Liver (tissue), 9 donors: ENCODE results near the gene SEC14L3. TPM values are rescaled to one million over a fixed set of nuclear protein-coding genes. Genes with fewer than 3 reads are reported as not detected.

Source experiments
- DNase-seq: peaks from one replicate; pipeline ENCODE4 v3.0.0-alpha.2; 2017; ENCODE audit warnings: low spot score
- H3K27ac ChIP-seq, 2 donors: one replicate each; pipeline ENCODE4 v1.7.0; 2013; ENCODE audit warnings: inconsistent platforms in 2 of 2, low read length in 2 of 2, control low read depth in 1 of 2, low read depth in 1 of 2, mild to moderate bottlenecking in 1 of 2
- H3K27me3 ChIP-seq, 4 donors: one replicate each; pipeline versions ENCODE4 v1.6.1 to v1.7.0; 2013; ENCODE audit warnings: low read length in 3 of 4, inconsistent platforms in 1 of 4, mild to moderate bottlenecking in 1 of 4, moderate library complexity in 1 of 4; ENCODE audit not compliant: control insufficient read depth in 4 of 4, insufficient read depth in 4 of 4
- H3K36me3 ChIP-seq, 4 donors: one replicate each; pipeline versions ENCODE4 v1.6.1 to v1.7.0; 2013; ENCODE audit warnings: low read length in 3 of 4, mild to moderate bottlenecking in 3 of 4, low read depth in 1 of 4, moderate library complexity in 1 of 4; ENCODE audit not compliant: control insufficient read depth in 4 of 4, insufficient read depth in 3 of 4
- H3K4me1 ChIP-seq, 4 donors: one replicate each; pipeline versions ENCODE4 v1.6.1 to v1.7.0; 2013; ENCODE audit warnings: low read length in 3 of 4, mild to moderate bottlenecking in 3 of 4, moderate library complexity in 1 of 4; ENCODE audit not compliant: control insufficient read depth in 4 of 4, insufficient read depth in 4 of 4
- H3K4me3 ChIP-seq, 3 donors: one replicate each; pipeline versions ENCODE4 v1.6.1 to v1.7.0; 2013; ENCODE audit warnings: low read length in 3 of 3, control low read depth in 1 of 3, low read depth in 1 of 3, mild to moderate bottlenecking in 1 of 3
- H3K9ac ChIP-seq, 2 donors: one replicate each; pipeline ENCODE4 v1.7.0; 2013; ENCODE audit warnings: low read length in 2 of 2, mild to moderate bottlenecking in 2 of 2, moderate library complexity in 2 of 2, control low read depth in 1 of 2, low read depth in 1 of 2
- H3K9me3 ChIP-seq, 4 donors: one replicate each; pipeline versions ENCODE4 v1.6.1 to v1.7.0; 2013; ENCODE audit warnings: low read length in 3 of 4; ENCODE audit not compliant: control insufficient read depth in 4 of 4
- ATF3 ChIP-seq: IDR thresholded peaks from 2 replicates; pipeline ENCODE4 v1.6.1; 2016; ENCODE audit warnings: antibody characterized with exemption
- CTCF ChIP-seq: fragments of 150-350 bp; IDR thresholded peaks from 2 replicates; pipeline ENCODE4 v1.5.1; 2017; ENCODE audit warnings: improper control_type of control experiment, low read depth, low read length; ENCODE audit not compliant: missing input control
- FOXA1 ChIP-seq: IDR thresholded peaks from 2 replicates; pipeline ENCODE4 v1.6.1; 2016; ENCODE audit warnings: antibody characterized with exemption
- FOXA2 ChIP-seq: IDR thresholded peaks from 2 replicates; pipeline ENCODE4 v1.6.1; 2016; ENCODE audit warnings: antibody characterized with exemption
- GABPA ChIP-seq, 2 donors: IDR thresholded peaks in 1 of 2; conservative IDR thresholded peaks in 1 of 2; 2 replicates each; pipeline ENCODE4 v1.6.1; 2016; ENCODE audit warnings: antibody characterized with exemption in 2 of 2, mild to moderate bottlenecking in 1 of 2, moderate library complexity in 1 of 2
- HNF4A ChIP-seq, 2 donors: conservative IDR thresholded peaks; 2 replicates each; pipeline ENCODE4 v1.6.1; 2016; ENCODE audit warnings: antibody characterized with exemption in 2 of 2, mild to moderate bottlenecking in 2 of 2
- HNF4G ChIP-seq: IDR thresholded peaks from 2 replicates; pipeline ENCODE4 v1.6.1; 2016; ENCODE audit warnings: antibody characterized with exemption
- JUND ChIP-seq, 2 donors: IDR thresholded peaks; 2 replicates each; pipeline ENCODE4 v1.6.1; 2016; ENCODE audit warnings: antibody characterized with exemption in 2 of 2
- NR2F2 ChIP-seq: IDR thresholded peaks from 2 replicates; pipeline ENCODE4 v1.6.1; 2016; ENCODE audit warnings: antibody characterized with exemption
- RAD21 ChIP-seq, 2 donors: IDR thresholded peaks; 2 replicates each; pipeline ENCODE4 v1.6.1; 2016; ENCODE audit warnings: antibody characterized with exemption in 2 of 2, mild to moderate bottlenecking in 2 of 2
- RXRA ChIP-seq, 2 donors: IDR thresholded peaks; 2 replicates each; pipeline ENCODE4 v1.6.1; 2017 to 2018; ENCODE audit warnings: antibody characterized with exemption in 2 of 2, mild to moderate bottlenecking in 1 of 2
- SP1 ChIP-seq: IDR thresholded peaks from 2 replicates; pipeline ENCODE4 v1.6.1; 2018; ENCODE audit warnings: antibody characterized with exemption, mild to moderate bottlenecking
- TAF1 ChIP-seq: conservative IDR thresholded peaks from 2 replicates; pipeline ENCODE4 v1.6.1; 2016; ENCODE audit warnings: antibody characterized with exemption, mild to moderate bottlenecking
- YY1 ChIP-seq: IDR thresholded peaks from 2 replicates; pipeline ENCODE4 v1.6.1; 2016; ENCODE audit warnings: antibody characterized with exemption, mild to moderate bottlenecking
- WGBS: extraction: QIAGEN DNeasy Blood & Tissue Kit; methylation state at CpG from one replicate; pipeline ENCODE4 v1.1.7; 2013; 5-methylcytosine and 5-hydroxymethylcytosine counted together
- polyA plus RNA-seq, 2 donors: library from polyadenylated mRNA; stranded (reverse) in 1 of 2; unstranded in 1 of 2; fragments of 200-250 nt in 1 of 2; fragments of >200 nt in 1 of 2; fragmentation: Nextera tagmentation in 1 of 2; extraction: Ambion mirVana in 1 of 2; gene quantifications; one replicate each; pipeline versions ENCODE4 v1.2.1 to v1.2.3, GENCODE V29; 2013 to 2015
- total RNA-seq, 2 donors: library from RNA; depleted of rRNA; stranded (reverse); fragments of >200 nt; gene quantifications; one replicate each; pipeline ENCODE4 v1.2.3, GENCODE V29; 2014
- TF ChIP-seq, protein P1 (sequence below): IDR thresholded peaks from 2 replicates; pipeline ENCODE4 v1.6.1; 2016; ENCODE audit warnings: antibody characterized with exemption
- TF ChIP-seq, protein P2 (sequence below): IDR thresholded peaks from 2 replicates; pipeline ENCODE4 v1.6.1; 2016; ENCODE audit warnings: antibody characterized with exemption
- TF ChIP-seq, protein P3 (sequence below): IDR thresholded peaks from 2 replicates; pipeline ENCODE4 v1.6.1; 2016; ENCODE audit warnings: antibody characterized with exemption, mild to moderate bottlenecking
- donor health status: healthy.
- donor health status: healthy.
- donor health status: healthy.
- donor health status: healthy.
- donor health status: healthy.

Gene SEC14L3
- under 1 TPM in 1 of 2 donors, not detected in 1; 0.33 TPM for total RNA-seq
- under 1 TPM in 1 of 2 donors, not detected in 1; 0.32 TPM for polyA plus RNA-seq

GRCh38 chr22:30471616-30472318, at the start of gene SEC14L3:
Gene SEC14L3, minus strand, starts transcription at chr22:30472017. Its CDS starts 59 bp downstream, at chr22:30471958.
- Histone ChIP-seq H3K4me1 (peaks cover 5 to 29% (median 22%) of the 10 kb centered on the region in 4 donors), H3K9me3 (no peaks in the 10 kb centered on the region), H3K9ac (no peak within 1 kb of the TSS), H3K36me3 (no peaks in the 10 kb centered on the region), H3K27ac (peak within 1 kb of the TSS; percentile 45 to 65), H3K4me3 (no peak within 1 kb of the TSS), H3K27me3 (no peaks in the 10 kb centered on the region)
- 27% methylated on average over 13 of the region's 13 CpGs for WGBS
- DNase-seq = no peak
- no peak for TF ChIP-seq GABPA (IDR thresholded peaks at IDR 0.05 in 1 of 2, conservative IDR thresholded peaks at IDR 0.05 in 1 of 2)
- TF ChIP-seq HNF4A (conservative IDR thresholded peaks at IDR 0.05) = peak; percentile 55
- peak; percentile 88 to 90 for TF ChIP-seq RXRA (IDR thresholded peaks at IDR 0.05)
- peak; percentile 56 for TF ChIP-seq NR2F2
- TF ChIP-seq SP1 = peak; percentile 30

DNA sequence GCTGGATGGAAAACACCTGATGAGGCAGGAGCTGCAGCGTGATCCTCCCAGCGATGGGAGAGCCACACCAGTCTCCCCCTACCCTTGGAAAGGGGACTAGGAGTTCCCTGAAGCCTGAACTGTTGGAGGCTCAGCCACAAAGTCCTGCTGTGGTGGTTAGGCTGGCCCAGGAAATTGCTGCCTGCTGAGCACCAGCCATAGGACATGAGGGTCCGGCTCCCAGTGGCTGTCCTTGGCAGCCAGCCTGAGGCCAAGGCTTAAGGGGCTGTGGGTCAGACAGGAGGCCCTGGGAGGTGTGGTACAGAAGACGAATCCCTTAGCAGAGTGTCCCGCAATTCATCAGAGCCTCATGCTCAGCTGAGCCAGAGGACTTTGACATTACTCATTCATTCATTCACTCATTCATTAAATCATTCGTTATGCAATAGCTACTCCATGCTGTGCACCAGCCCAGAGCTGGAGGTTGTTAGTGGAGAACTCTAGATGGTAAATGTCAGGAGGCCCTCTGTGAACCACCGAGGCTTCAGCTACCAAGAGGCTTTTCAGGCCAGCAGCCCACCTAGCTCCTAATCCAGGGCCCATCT, 48.1 kb upstream of the SEC14L3 start:
- no peaks in the 10 kb centered on the region for H3K27me3 ChIP-seq
- H3K27ac ChIP-seq = no peak overlapping the region
- DNase-seq = no peak
- no peaks in the 10 kb centered on the region for H3K9me3 ChIP-seq
- 92% methylated on average over 7 of the region's 7 CpGs for WGBS
- no peak overlapping the region for H3K4me3 ChIP-seq
- H3K9ac ChIP-seq = no peak overlapping the region
- H3K36me3 ChIP-seq = no peaks in the 10 kb centered on the region
- TF ChIP-seq ATF3 (no peak), RAD21 (IDR thresholded peaks at IDR 0.05) (no peak), RXRA (IDR thresholded peaks at IDR 0.05) (no peak), NR2F2 (no peak), JUND (IDR thresholded peaks at IDR 0.05) (no peak), CTCF (no peak), FOXA2 (no peak), GABPA (IDR thresholded peaks at IDR 0.05 in 1 of 2, conservative IDR thresholded peaks at IDR 0.05 in 1 of 2) (no peak), TAF1 (no peak), HNF4A (conservative IDR thresholded peaks at IDR 0.05) (no peak), FOXA1 (no peak), YY1 (no peak), HNF4G (no peak)
- TF ChIP-seq, protein P1, sequence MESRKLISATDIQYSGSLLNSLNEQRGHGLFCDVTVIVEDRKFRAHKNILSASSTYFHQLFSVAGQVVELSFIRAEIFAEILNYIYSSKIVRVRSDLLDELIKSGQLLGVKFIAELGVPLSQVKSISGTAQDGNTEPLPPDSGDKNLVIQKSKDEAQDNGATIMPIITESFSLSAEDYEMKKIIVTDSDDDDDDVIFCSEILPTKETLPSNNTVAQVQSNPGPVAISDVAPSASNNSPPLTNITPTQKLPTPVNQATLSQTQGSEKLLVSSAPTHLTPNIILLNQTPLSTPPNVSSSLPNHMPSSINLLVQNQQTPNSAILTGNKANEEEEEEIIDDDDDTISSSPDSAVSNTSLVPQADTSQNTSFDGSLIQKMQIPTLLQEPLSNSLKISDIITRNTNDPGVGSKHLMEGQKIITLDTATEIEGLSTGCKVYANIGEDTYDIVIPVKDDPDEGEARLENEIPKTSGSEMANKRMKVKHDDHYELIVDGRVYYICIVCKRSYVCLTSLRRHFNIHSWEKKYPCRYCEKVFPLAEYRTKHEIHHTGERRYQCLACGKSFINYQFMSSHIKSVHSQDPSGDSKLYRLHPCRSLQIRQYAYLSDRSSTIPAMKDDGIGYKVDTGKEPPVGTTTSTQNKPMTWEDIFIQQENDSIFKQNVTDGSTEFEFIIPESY = no peak
- TF ChIP-seq, protein P2, sequence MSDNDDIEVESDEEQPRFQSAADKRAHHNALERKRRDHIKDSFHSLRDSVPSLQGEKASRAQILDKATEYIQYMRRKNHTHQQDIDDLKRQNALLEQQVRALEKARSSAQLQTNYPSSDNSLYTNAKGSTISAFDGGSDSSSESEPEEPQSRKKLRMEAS = no peak
- TF ChIP-seq, protein P3, sequence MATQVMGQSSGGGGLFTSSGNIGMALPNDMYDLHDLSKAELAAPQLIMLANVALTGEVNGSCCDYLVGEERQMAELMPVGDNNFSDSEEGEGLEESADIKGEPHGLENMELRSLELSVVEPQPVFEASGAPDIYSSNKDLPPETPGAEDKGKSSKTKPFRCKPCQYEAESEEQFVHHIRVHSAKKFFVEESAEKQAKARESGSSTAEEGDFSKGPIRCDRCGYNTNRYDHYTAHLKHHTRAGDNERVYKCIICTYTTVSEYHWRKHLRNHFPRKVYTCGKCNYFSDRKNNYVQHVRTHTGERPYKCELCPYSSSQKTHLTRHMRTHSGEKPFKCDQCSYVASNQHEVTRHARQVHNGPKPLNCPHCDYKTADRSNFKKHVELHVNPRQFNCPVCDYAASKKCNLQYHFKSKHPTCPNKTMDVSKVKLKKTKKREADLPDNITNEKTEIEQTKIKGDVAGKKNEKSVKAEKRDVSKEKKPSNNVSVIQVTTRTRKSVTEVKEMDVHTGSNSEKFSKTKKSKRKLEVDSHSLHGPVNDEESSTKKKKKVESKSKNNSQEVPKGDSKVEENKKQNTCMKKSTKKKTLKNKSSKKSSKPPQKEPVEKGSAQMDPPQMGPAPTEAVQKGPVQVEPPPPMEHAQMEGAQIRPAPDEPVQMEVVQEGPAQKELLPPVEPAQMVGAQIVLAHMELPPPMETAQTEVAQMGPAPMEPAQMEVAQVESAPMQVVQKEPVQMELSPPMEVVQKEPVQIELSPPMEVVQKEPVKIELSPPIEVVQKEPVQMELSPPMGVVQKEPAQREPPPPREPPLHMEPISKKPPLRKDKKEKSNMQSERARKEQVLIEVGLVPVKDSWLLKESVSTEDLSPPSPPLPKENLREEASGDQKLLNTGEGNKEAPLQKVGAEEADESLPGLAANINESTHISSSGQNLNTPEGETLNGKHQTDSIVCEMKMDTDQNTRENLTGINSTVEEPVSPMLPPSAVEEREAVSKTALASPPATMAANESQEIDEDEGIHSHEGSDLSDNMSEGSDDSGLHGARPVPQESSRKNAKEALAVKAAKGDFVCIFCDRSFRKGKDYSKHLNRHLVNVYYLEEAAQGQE = no peak
- peaks cover 0 to 1% (median 0%) of the 10 kb centered on the region in 4 donors for H3K4me1 ChIP-seq
